ENCODE results near the gene KCNE2.
"Not testable (repeated sequence)": the region's sequence is repeated elsewhere in the genome, so short reads cannot be mapped to it uniquely, and the experiment has no call there.

KCNE2 gene

DNA sequence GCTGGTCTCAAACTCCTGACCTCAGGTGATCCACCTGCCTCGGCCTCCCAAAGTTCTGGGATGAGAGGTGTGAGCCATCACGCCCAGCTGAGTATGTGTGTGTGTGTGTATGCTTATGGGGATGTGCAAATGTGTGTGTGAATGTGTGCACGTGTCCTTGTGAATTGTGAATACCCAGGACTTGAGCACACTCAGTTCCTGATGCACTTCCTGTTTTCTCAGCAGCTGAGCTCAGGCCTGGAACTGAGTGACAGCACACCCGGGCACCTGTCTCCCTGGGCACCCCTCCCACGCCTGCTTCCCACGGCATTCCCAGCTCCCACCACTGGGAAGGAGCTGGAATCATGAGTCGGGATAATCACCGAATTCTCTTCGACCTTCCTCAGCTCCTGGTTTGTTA lies 43.5 kb downstream of the KCNE2 start:
- not testable (repeated sequence) for DNase-seq (ENCODE audit: low spot score)

DNA sequence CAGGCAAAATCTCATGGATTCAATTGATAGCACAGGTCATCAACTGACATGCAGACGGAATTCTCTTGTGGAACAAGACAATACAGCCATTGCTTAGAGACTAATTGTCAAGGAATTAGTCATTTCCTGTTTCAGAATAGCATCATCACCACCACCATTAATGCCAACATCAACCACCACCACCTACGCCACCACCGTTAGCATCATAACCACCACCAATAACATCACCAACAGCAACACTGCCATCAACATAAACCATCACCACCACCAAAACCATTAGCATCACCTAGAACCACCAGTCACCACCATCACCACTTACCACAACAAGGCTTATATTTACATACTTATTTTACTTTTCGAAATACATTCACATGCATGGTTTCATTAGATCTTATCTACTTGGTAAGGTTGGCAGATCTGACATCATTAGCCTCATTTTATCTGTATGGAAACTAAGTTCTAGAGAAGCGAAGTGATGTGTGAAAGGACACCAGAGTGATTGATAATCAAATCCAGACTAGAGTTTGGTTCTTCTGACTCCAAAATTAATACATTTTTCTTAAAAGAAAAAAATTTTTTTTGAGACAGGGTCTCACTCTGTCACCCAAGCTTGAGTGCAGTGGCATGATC lies 53.8 kb downstream of the KCNE2 start:
- DNase-seq (ENCODE audit: low spot score) = not testable (repeated sequence)
